H1 (cell line): Measurements from ENCODE around the gene IL2RA. TPM values are rescaled to one million over a fixed set of nuclear protein-coding genes. Genes with fewer than 3 reads are reported as not detected.
"Not testable (repeated sequence)": the region's sequence is repeated elsewhere in the genome, so short reads cannot be mapped to it uniquely, and the experiment has no call there.

Source experiments
- CTCF ChIA-PET: fragments of 300-600 bp; sonication (Branson Sonifier 250); formaldehyde crosslinking; loops from one replicate; lab custom pipeline; 2021; ENCODE audit not compliant: partially characterized antibody; lab: Charles Lee
- POLR2A ChIA-PET: fragments of 300-600 bp; sonication (Branson Sonifier 250); formaldehyde crosslinking; loops from one replicate; lab custom pipeline; 2021; ENCODE audit warnings: inconsistent platforms; ENCODE audit not compliant: partially characterized antibody; lab: Charles Lee
- DNase-seq, 2 experiments: peaks; one replicate each; pipeline versions ENCODE4 v3.0.0 to v3.0.0-alpha.2; 2010 to 2022; ENCODE audit warnings: low spot score in 2 of 2, low read depth in 1 of 2, mixed read lengths in 1 of 2
- FAIRE-seq: peaks from 2 replicates; lab custom pipeline; 2011; peaks lifted over from hg19 to GRCh38; lab: Jason Lieb, UNC
- H2AFZ ChIP-seq: 2 replicates; pipeline ENCODE4 v1.8.1; 2012; ENCODE audit warnings: low read length, inconsistent platforms
- H2AK5ac ChIP-seq: 2 replicates; pipeline ENCODE4 v1.6.1; 2013; ENCODE audit warnings: low read depth, low read length
- H2BK120ac ChIP-seq: replicated peaks from 2 replicates; pipeline ENCODE3; 2013; ENCODE audit warnings: low read depth, low read length, inconsistent platforms
- H2BK12ac ChIP-seq: 2 replicates; pipeline ENCODE4 v1.6.1; 2013; ENCODE audit warnings: low read depth, low read length
- H2BK15ac ChIP-seq: 2 replicates; pipeline ENCODE4 v1.6.1; 2013; ENCODE audit warnings: low read length
- H2BK20ac ChIP-seq: 2 replicates; pipeline ENCODE4 v1.6.1; 2013; ENCODE audit warnings: low read length
- H2BK5ac ChIP-seq: 2 replicates; pipeline ENCODE4 v1.6.1; 2013; ENCODE audit warnings: low read depth, low read length
- H3K14ac ChIP-seq: 2 replicates; pipeline ENCODE4 v1.6.1; 2013; ENCODE audit warnings: inconsistent platforms; ENCODE audit not compliant: insufficient read length
- H3K18ac ChIP-seq: 2 replicates; pipeline ENCODE4 v1.6.1; 2013; ENCODE audit warnings: low read length; ENCODE audit errors: extremely low read depth
- H3K23ac ChIP-seq: 2 replicates; pipeline ENCODE4 v1.6.1; 2013; ENCODE audit warnings: inconsistent platforms; ENCODE audit not compliant: insufficient read length
- H3K23me2 ChIP-seq: 2 replicates; pipeline ENCODE4 v1.6.1; 2013; ENCODE audit warnings: low read depth, low read length
- H3K27ac ChIP-seq: 2 replicates; pipeline ENCODE4 v1.6.1; 2011; ENCODE audit warnings: low read depth, low read length, inconsistent platforms
- H3K27me3 ChIP-seq, 4 experiments: replicated peaks in 1 of 4; 1 replicate in 1 of 4; 2 replicates in 3 of 4; pipeline versions ENCODE4 v1.6.1 to v1.8.1; 2011 to 2013; ENCODE audit warnings: low read length in 3 of 4, mild to moderate bottlenecking in 3 of 4, inconsistent platforms in 2 of 4, mixed read lengths in 2 of 4, moderate library complexity in 1 of 4; ENCODE audit not compliant: control insufficient read depth in 3 of 4, insufficient read depth in 3 of 4; ENCODE audit errors: extremely low read depth in 1 of 4
- H3K36me3 ChIP-seq, 4 experiments: 2 replicates each; pipeline versions ENCODE4 v1.6.1 to v1.8.1; 2011 to 2013; ENCODE audit warnings: mild to moderate bottlenecking in 4 of 4, low read length in 3 of 4, moderate library complexity in 2 of 4, control low read depth in 1 of 4, inconsistent platforms in 1 of 4; ENCODE audit not compliant: insufficient read depth in 4 of 4, control insufficient read depth in 2 of 4
- H3K4ac ChIP-seq: replicated peaks from 2 replicates; pipeline ENCODE3; 2013; ENCODE audit warnings: low read length, low read depth, mixed read lengths, inconsistent platforms; ENCODE audit not compliant: insufficient read length
- H3K4me1 ChIP-seq, 4 experiments: replicated peaks in 1 of 4; 1 replicate in 1 of 4; 2 replicates in 3 of 4; pipeline versions ENCODE4 v1.6.1 to v1.8.1; 2011 to 2013; ENCODE audit warnings: low read length in 3 of 4, inconsistent platforms in 2 of 4, mixed read lengths in 1 of 4; ENCODE audit not compliant: insufficient read depth in 4 of 4, control insufficient read depth in 3 of 4
- H3K4me2 ChIP-seq, 2 experiments: 2 replicates each; pipeline versions ENCODE4 v1.6.1 to v1.8.1; 2011 to 2013; ENCODE audit warnings: low read depth in 2 of 2, low read length in 2 of 2, control low read depth in 1 of 2, inconsistent platforms in 1 of 2, mild to moderate bottlenecking in 1 of 2; ENCODE audit not compliant: insufficient read depth in 1 of 2
- H3K4me3 ChIP-seq, 4 experiments: fragments of 200-600, 300-600 bp in 1 of 4; sonication (generic), shearing (Covaris generic), sonication (Bioruptor Twin) in 1 of 4; 2 replicates each; pipeline versions ENCODE4 v1.5.1 to v1.8.1; 2011 to 2016; ENCODE audit warnings: low read length in 4 of 4, low read depth in 3 of 4, control low read depth in 2 of 4, inconsistent platforms in 2 of 4, mild to moderate bottlenecking in 2 of 4, mixed read lengths in 1 of 4, moderate library complexity in 1 of 4; ENCODE audit not compliant: insufficient read depth in 2 of 4; ENCODE audit errors: extremely low read depth in 1 of 4
- H3K56ac ChIP-seq: replicated peaks from 2 replicates; pipeline ENCODE3; 2013; ENCODE audit warnings: low read depth, mild to moderate bottlenecking, mixed read lengths, low read length, inconsistent platforms; ENCODE audit not compliant: insufficient read length
- H3K79me1 ChIP-seq: 2 replicates; pipeline ENCODE4 v1.6.1; 2013; ENCODE audit warnings: low read depth, low read length, control low read depth
- H3K79me2 ChIP-seq, 2 experiments: 2 replicates each; pipeline versions ENCODE4 v1.6.1 to v1.8.1; 2012 to 2013; ENCODE audit warnings: low read length in 2 of 2, mild to moderate bottlenecking in 2 of 2, inconsistent platforms in 1 of 2; ENCODE audit not compliant: insufficient read depth in 2 of 2, control insufficient read depth in 1 of 2
- H3K9ac ChIP-seq, 4 experiments: replicated peaks in 1 of 4; 1 replicate in 1 of 4; 2 replicates in 3 of 4; pipeline versions ENCODE4 v1.6.1 to v1.8.1; 2011 to 2013; ENCODE audit warnings: low read depth in 3 of 4, low read length in 3 of 4, control low read depth in 2 of 4, mild to moderate bottlenecking in 2 of 4, moderate library complexity in 2 of 4, inconsistent platforms in 1 of 4; ENCODE audit errors: extremely low read depth in 1 of 4
- H3K9me3 ChIP-seq, 2 experiments: 2 replicates each; pipeline versions ENCODE4 v1.6.1 to v1.8.1; 2012 to 2013; ENCODE audit warnings: mild to moderate bottlenecking in 2 of 2, moderate library complexity in 2 of 2, control low read depth in 1 of 2, inconsistent platforms in 1 of 2, low read depth in 1 of 2, low read length in 1 of 2, mixed read lengths in 1 of 2; ENCODE audit not compliant: insufficient read depth in 2 of 2
- H4K20me1 ChIP-seq, 2 experiments: replicated peaks in 1 of 2; 2 replicates each; pipeline versions ENCODE3 to v1.8.1; 2011 to 2013; ENCODE audit warnings: inconsistent platforms in 2 of 2, low read length in 2 of 2, mild to moderate bottlenecking in 1 of 2; ENCODE audit not compliant: insufficient read depth in 2 of 2, control insufficient read depth in 1 of 2
- H4K5ac ChIP-seq: 2 replicates; pipeline ENCODE4 v1.6.1; 2013; ENCODE audit warnings: low read length, low read depth, mixed read lengths, inconsistent platforms; ENCODE audit not compliant: insufficient read length
- H4K8ac ChIP-seq: 2 replicates; pipeline ENCODE4 v1.8.0; 2013; ENCODE audit warnings: mild to moderate bottlenecking, moderate library complexity, low read length, inconsistent platforms; ENCODE audit not compliant: insufficient read depth; ENCODE audit errors: extremely low read depth
- H4K91ac ChIP-seq: replicated peaks from 2 replicates; pipeline ENCODE3; 2013; ENCODE audit warnings: low read length, mixed read lengths, inconsistent platforms; ENCODE audit not compliant: insufficient read length
- WGBS, 2 experiments: shearing (Covaris generic) in 1 of 2; methylation state at CpG; one replicate each; pipeline versions ENCODE4 v1.1.6 to v1.1.7; 2013 to 2015; ENCODE audit warnings: low lambda C conversion rate in 2 of 2, mixed read lengths in 2 of 2, inconsistent platforms in 1 of 2, low coverage in 1 of 2, missing lambda C conversion rate in 1 of 2; ENCODE audit not compliant: insufficient replicate concordance in 2 of 2, insufficient coverage in 1 of 2, insufficient read length in 1 of 2; ENCODE audit errors: extremely low coverage in 1 of 2, missing lambda C conversion rate in 1 of 2; 5-methylcytosine and 5-hydroxymethylcytosine counted together
- polyA plus RNA-seq, 7 experiments: library from polyadenylated mRNA; depleted of rRNA in 3 of 7; stranded (reverse) in 5 of 7; unstranded in 2 of 7; fragments of >200 nt in 5 of 7; fragments of 200-250 nt in 2 of 7; gene quantifications; 1 replicate in 5 of 7; 2 replicates in 1 of 7; 4 replicates in 1 of 7; pipeline versions ENCODE4 v1.2.1 to v1.2.3, GENCODE V29; 2011 to 2013; ENCODE audit warnings: missing spikeins in 2 of 7, mixed read lengths in 2 of 7
- small RNA-seq: library from polyadenylated mRNA; stranded (forward); fragments of <200 nt; extraction: miRNeasy Mini kit (QIAGEN cat#:217004); gene quantifications from one replicate; pipeline ENCODE3, GENCODE V24; 2013; ENCODE audit not compliant: insufficient read depth
- total RNA-seq: library from RNA; stranded (reverse); fragmentation: NEBNext Ultra II Directional; extraction: Animal tissue kit (Norgen Biotek cat#: 25700); gene quantifications from 2 replicates; pipeline ENCODE4 v1.2.1, GENCODE V29; 2021

Gene IL2RA
- total and polyA plus RNA-seq, 2 of the 8 experiments (the other 6 are each of a cell fraction or from before 2014, with no cell fraction given): not detected

DNA sequence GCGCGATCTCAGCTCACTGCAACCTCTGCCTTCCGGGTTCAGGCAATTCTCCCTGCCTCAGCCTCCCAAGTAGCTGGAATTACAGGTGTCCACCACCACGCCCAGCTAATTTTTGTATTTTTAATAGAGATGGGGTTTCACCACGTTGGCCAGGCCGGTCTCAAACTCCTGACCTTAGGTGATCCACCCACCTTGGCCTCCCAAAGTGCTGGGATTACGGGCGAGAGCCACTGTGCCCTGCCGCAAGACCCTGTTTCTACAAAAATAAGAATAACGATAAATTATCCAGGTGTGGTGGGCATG is 101.2 kb downstream of the IL2RA start:
- H3K4me1 ChIP-seq, H4K20me1 ChIP-seq, H3K4ac ChIP-seq, H2BK120ac ChIP-seq, H3K23me2 ChIP-seq, H3K9me3 ChIP-seq, H3K4me3 ChIP-seq, H2BK12ac ChIP-seq, H4K8ac ChIP-seq, POLR2A ChIA-PET, H3K79me2 ChIP-seq, H3K18ac ChIP-seq, H4K91ac ChIP-seq, H3K14ac ChIP-seq, H3K56ac ChIP-seq, H3K9ac ChIP-seq, H2AK5ac ChIP-seq, DNase-seq, H3K23ac ChIP-seq, FAIRE-seq, H2BK15ac ChIP-seq, H3K79me1 ChIP-seq, H3K27me3 ChIP-seq, H2AFZ ChIP-seq, H3K27ac ChIP-seq, H2BK5ac ChIP-seq, H3K4me2 ChIP-seq, H3K36me3 ChIP-seq, H4K5ac ChIP-seq, H2BK20ac ChIP-seq: not testable (repeated sequence)
- 94% methylated on average over 10 of the region's 10 CpGs; no CpG with 5 or more reads in 1 of the 2 experiments for WGBS, 2 experiments
- CTCF ChIA-PET: interaction anchor here (2.0 kb wide), 1 partner anchor 10 kb away, joined by 7 read pairs; no protein-coding TSS in a partner anchor

Small RNA genes within 50 kb of the gene (small RNA-seq; reads per million reads assigned to genes)
- gene RF00397: not detected

Other genes starting within 250 kb of the IL2RA start
- gene GDI2, start 248.9 kb downstream of the IL2RA start, total RNA-seq: 368 and 385 TPM in 2 replicates
- 168 and 169 TPM in 2 replicates for gene GDI2, start 248.9 kb downstream of the IL2RA start, polyA plus RNA-seq (2011; rRNA removed)
- gene ANKRD16, start 172.5 kb downstream of the IL2RA start, total RNA-seq: 7.7 and 8.2 TPM in 2 replicates
- gene ANKRD16, start 172.5 kb downstream of the IL2RA start, polyA plus RNA-seq (2011; rRNA removed): 12.7 and 14.2 TPM in 2 replicates
- 49.0 and 51.8 TPM in 2 replicates for gene FBH1, start 172.1 kb downstream of the IL2RA start, total RNA-seq
- 31.1 and 42.2 TPM in 2 replicates for gene FBH1, start 172.1 kb downstream of the IL2RA start, polyA plus RNA-seq (2011; rRNA removed)
- 0.98 and 1.3 TPM in 2 replicates for gene IL15RA, start 84.8 kb downstream of the IL2RA start, total RNA-seq
- gene IL15RA, start 84.8 kb downstream of the IL2RA start, polyA plus RNA-seq (2011; rRNA removed): 1.4 and 2.5 TPM in 2 replicates
- gene RBM17, start 26.7 kb upstream of the IL2RA start, total RNA-seq: 120 and 128 TPM in 2 replicates
- 15.7 and 22.9 TPM in 2 replicates for gene RBM17, start 26.7 kb upstream of the IL2RA start, polyA plus RNA-seq (2011; rRNA removed)
- gene PFKFB3, start 140.6 kb upstream of the IL2RA start, total RNA-seq: 27.3 and 32.0 TPM in 2 replicates
- 15.6 and 27.5 TPM in 2 replicates for gene PFKFB3, start 140.6 kb upstream of the IL2RA start, polyA plus RNA-seq (2011; rRNA removed)